ENCODE results near the gene BICC1. TPM values are rescaled to one million over a fixed set of nuclear protein-coding genes. Genes with fewer than 3 reads are reported as not detected.

BICC1 gene
- total RNA-seq, 4 donors from 2014 or later, result 4.7 to 29.7 (median 18.0) TPM

DNA sequence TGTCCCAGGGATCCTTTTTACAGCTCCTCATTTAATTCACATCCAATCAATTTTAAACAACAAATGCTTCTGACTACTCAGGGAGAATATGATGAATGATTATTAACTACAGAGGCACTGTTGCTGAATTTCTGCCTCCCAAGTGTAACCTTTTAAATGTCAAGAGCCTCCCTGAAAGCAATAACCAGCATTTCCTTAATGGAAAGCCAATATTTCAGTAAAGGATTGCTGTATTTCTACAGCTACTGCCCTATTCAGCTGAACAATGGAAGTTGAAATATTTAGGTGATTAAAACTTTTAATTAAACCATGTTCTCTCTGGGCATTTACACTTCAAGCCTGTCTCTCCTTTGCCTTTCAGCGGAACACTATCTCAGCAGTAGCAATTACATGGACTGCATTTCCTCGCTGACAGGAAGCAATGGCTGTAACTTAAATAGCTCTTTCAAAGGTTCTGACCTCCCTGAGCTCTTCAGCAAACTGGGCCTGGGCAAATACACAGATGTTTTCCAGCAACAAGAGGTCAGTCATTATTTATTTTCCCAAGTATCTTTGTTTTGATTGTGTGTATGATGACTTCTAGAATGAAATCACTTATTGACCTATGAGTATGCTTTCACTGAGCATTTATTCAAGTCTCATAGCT, 304.7 kb downstream of the BICC1 start:
- no peaks in the 10 kb centered on the region for H3K4me1 ChIP-seq
- TF ChIP-seq POLR2A (IDR thresholded peaks at IDR 0.05), result no peak
- TF ChIP-seq, protein P1, sequence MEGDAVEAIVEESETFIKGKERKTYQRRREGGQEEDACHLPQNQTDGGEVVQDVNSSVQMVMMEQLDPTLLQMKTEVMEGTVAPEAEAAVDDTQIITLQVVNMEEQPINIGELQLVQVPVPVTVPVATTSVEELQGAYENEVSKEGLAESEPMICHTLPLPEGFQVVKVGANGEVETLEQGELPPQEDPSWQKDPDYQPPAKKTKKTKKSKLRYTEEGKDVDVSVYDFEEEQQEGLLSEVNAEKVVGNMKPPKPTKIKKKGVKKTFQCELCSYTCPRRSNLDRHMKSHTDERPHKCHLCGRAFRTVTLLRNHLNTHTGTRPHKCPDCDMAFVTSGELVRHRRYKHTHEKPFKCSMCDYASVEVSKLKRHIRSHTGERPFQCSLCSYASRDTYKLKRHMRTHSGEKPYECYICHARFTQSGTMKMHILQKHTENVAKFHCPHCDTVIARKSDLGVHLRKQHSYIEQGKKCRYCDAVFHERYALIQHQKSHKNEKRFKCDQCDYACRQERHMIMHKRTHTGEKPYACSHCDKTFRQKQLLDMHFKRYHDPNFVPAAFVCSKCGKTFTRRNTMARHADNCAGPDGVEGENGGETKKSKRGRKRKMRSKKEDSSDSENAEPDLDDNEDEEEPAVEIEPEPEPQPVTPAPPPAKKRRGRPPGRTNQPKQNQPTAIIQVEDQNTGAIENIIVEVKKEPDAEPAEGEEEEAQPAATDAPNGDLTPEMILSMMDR (IDR thresholded peaks at IDR 0.05 in 4 of 5, conservative IDR thresholded peaks at IDR 0.05 in 1 of 5), result no peak
- in situ Hi-C loops (cut with MboI; ENCODE audit: low sequenced_read_pairs in 4 of 4), result no loop called here
- ATAC-seq, result no peak
- no peaks in the 10 kb centered on the region for H3K36me3 ChIP-seq
- DNase-seq, result no peak
- H3K27me3 ChIP-seq, result no peaks in the 10 kb centered on the region
- no peak overlapping the region for H3K4me3 ChIP-seq
- H3K27ac ChIP-seq, result no peak overlapping the region
- intact Hi-C loops (cut with DNase I; ENCODE audit: low total_unique reads), result no loop called here
- H3K9me3 ChIP-seq, result no peaks in the 10 kb centered on the region

- intact Hi-C loops (cut with DNase I; ENCODE audit: low total_unique reads), result no loop called here
- no peak overlapping the region for H3K27ac ChIP-seq
- H3K36me3 ChIP-seq, result no peaks in the 10 kb centered on the region
- no peaks in the 10 kb centered on the region for H3K27me3 ChIP-seq
- DNase-seq (no peak), ATAC-seq (no peak)
- no peak overlapping the region for H3K4me3 ChIP-seq
- H3K4me1 ChIP-seq, result no peaks in the 10 kb centered on the region
- TF ChIP-seq, protein P1 (IDR thresholded peaks at IDR 0.05 in 4 of 5, conservative IDR thresholded peaks at IDR 0.05 in 1 of 5), result no peak
- no peak for TF ChIP-seq POLR2A (IDR thresholded peaks at IDR 0.05)
- H3K9me3 ChIP-seq, result no peaks in the 10 kb centered on the region
- in situ Hi-C loops (cut with MboI; ENCODE audit: low sequenced_read_pairs in 4 of 4), result no loop called here
Observed at GRCh38 chr10:58818900-58819299, 306.2 kb downstream of the BICC1 start.

DNA sequence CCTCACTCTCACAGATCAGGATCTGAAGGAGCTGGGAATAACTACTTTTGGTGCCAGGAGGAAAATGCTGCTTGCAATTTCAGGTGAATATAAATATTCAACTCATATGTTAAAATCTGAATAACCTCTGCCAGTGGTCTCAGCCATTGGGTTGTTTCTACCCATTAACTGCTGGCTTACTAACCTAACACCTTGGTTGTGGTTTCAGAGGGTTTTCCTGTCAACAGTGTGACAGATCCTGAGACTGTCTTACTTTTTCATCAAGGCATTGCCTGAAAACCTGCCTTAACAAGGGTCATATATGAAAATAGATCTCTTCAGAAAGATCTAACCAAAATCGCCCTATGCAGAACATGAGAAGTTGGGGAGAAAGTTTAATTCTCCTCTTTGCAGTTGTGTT, 307.7 kb downstream of the BICC1 start:
- in situ Hi-C loops (cut with MboI; ENCODE audit: low sequenced_read_pairs in 4 of 4) (no loop called here), intact Hi-C loops (cut with DNase I; ENCODE audit: low total_unique reads) (no loop called here)
- no peak for DNase-seq
- no peaks in the 10 kb centered on the region for H3K4me1 ChIP-seq
- H3K27me3 ChIP-seq, result no peaks in the 10 kb centered on the region
- no peaks in the 10 kb centered on the region for H3K36me3 ChIP-seq
- no peak for TF ChIP-seq POLR2A (IDR thresholded peaks at IDR 0.05)
- TF ChIP-seq, protein P1 (IDR thresholded peaks at IDR 0.05 in 4 of 5, conservative IDR thresholded peaks at IDR 0.05 in 1 of 5), result no peak
- no peaks in the 10 kb centered on the region for H3K9me3 ChIP-seq
- ATAC-seq, result no peak
- no peak overlapping the region for H3K27ac ChIP-seq
- H3K4me3 ChIP-seq, result no peak overlapping the region

- Histone ChIP-seq H3K36me3 (no peaks in the 10 kb centered on the region), H3K4me1 (no peaks in the 10 kb centered on the region), H3K27ac (no peak overlapping the region), H3K9me3 (no peaks in the 10 kb centered on the region), H3K27me3 (no peaks in the 10 kb centered on the region), H3K4me3 (no peak overlapping the region)
- no peak for TF ChIP-seq POLR2A (IDR thresholded peaks at IDR 0.05)
- TF ChIP-seq, protein P1 (IDR thresholded peaks at IDR 0.05 in 4 of 5, conservative IDR thresholded peaks at IDR 0.05 in 1 of 5), result no peak
- intact Hi-C loops (cut with DNase I; ENCODE audit: low total_unique reads), result no loop called here
- ATAC-seq, result no peak
- in situ Hi-C loops (cut with MboI; ENCODE audit: low sequenced_read_pairs in 4 of 4), result no loop called here
- no peak for DNase-seq
Observed at GRCh38 chr10:58820861-58821751, 308.4 kb downstream of the BICC1 start.
